GM19351 (cell line): ENCODE data around the gene MKS1.

Source experiments
- ATAC-seq: cut with Tn5 transposase; IDR thresholded peaks from one replicate; pipeline ENCODE4 v1.9.1; 2021; ENCODE audit warnings: mild to moderate bottlenecking, moderate library complexity; ENCODE audit not compliant: unreplicated experiment

MKS1 gene

DNA sequence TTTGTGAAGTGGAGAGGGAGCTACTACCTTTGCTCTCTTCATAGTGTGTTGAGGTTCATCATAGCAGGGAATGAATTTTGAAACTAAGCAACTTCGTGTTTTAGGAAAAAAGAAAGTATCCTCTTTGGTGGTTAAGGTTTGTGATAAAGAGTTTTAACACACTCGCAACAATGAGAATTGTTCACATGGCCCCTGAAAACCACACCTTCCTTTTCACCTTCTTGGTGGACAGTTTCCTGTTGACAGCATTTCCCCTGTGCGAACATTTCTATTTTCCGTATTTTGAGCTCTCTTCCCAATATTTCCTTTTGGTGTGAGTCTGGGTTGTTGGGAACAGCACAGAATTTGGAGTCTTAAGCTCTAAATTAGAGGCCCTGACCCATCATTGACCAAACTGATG, 48.4 kb downstream of the MKS1 start:
- no peak for ATAC-seq

DNA sequence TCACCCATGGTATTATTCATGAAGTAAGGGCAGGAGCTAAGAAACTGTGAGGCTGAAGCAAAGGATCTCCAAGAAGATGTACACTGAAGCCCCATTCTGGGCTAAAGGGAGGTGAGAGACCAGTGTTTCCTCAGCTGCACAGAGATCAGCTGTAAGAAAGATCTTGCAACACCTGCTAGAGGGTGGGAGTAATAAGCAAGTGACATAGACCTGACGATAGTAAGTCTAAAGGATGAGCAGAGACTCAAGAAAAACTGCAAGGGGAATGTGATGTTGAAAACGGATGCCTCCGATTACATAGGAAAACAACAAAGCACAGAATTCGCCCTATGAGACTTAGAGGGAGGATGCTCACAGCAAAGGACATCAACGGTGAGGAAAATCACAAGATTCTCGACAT, 52.4 kb downstream of the MKS1 start, which contains the start of gene OR4D2:
TSS of gene OR4D2 (plus strand) at position 301 of the 400 bp plus-strand sequence. CDS start 2,674 bp downstream, outside the sequence.
- ATAC-seq: no peak

DNA sequence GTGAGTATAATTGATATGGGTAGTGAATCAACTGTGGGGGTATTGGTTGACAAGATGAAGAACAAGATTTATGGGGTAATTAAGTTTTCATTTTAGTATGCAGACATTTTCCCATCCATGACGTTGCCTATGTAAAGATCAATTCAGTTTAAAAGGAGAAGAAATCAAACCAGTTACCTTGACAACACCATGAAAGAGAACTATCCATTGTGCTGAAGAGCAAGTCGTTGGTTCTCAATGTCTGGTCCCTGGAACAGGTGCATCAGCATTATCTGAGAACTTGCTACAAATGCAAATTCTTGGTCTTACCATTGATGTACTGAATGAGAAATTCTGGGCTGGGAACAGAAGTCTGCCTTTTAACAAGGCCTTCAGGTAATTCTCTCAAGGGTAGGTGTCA, 53.1 kb downstream of the MKS1 start:
- ATAC-seq: no peak

GRCh38 chr17:58161566-58161965, 57.5 kb downstream of the MKS1 start:
- no peak for ATAC-seq

GRCh38 chr17:58158181-58158580, 60.9 kb downstream of the MKS1 start:
- no peak for ATAC-seq

GRCh38 chr17:58156839-58157803, 61.9 kb downstream of the MKS1 start:
- ATAC-seq: no peak
